Measurements from ENCODE around the gene FAM149B1.

- TF ChIP-seq CTCF (IDR thresholded peaks at IDR 0.05; ENCODE audit: borderline replicate concordance, extremely low read depth, low read length, poor library complexity, severe bottlenecking) (no peak), EZH2 (IDR thresholded peaks at IDR 0.05; ENCODE audit: borderline replicate concordance, low read depth, low read length, severe bottlenecking) (no peak)
Observed at GRCh38 chr10:73248259-73248724, 80.4 kb downstream of the FAM149B1 start.
